ENCODE data around the gene ERCC4.
"Not testable (repeated sequence)": the region's sequence is repeated elsewhere in the genome, so short reads cannot be mapped to it uniquely, and the experiment has no call there.

ERCC4 gene

GRCh38 chr16:13919683-13920509 lies at the start of gene ERCC4:
TSS of gene ERCC4 (plus strand) at chr16:13920154. CDS start at chr16:13920166, 12 bp downstream.
- DNase-seq (ENCODE audit: low read depth), result peak; percentile 99

- no peak for DNase-seq (ENCODE audit: low read depth)
These were observed 46.0 kb upstream of the ERCC4 start for GRCh38 chr16:13873835-13874438.

- no peak for DNase-seq (ENCODE audit: low read depth)
These were observed 44.2 kb upstream of the ERCC4 start for GRCh38 chr16:13875614-13876284.

- DNase-seq (ENCODE audit: low read depth), result peak; percentile 15
These were observed 36.7 kb upstream of the ERCC4 start for GRCh38 chr16:13883276-13883675.

- peak; percentile 24 for DNase-seq (ENCODE audit: low read depth)
These were observed 36.1 kb upstream of the ERCC4 start for GRCh38 chr16:13883881-13884280.

- DNase-seq (ENCODE audit: low read depth), result no peak
These were observed 34.3 kb upstream of the ERCC4 start for GRCh38 chr16:13885700-13886099.

- no peak for DNase-seq (ENCODE audit: low read depth)
These were observed 33.3 kb upstream of the ERCC4 start for GRCh38 chr16:13886608-13887007.

GRCh38 chr16:13889323-13889722 lies 30.6 kb upstream of the ERCC4 start:
- not testable (repeated sequence) for DNase-seq (ENCODE audit: low read depth)

- no peak for DNase-seq (ENCODE audit: low read depth)
These were observed 27.7 kb upstream of the ERCC4 start for GRCh38 chr16:13892301-13892700.

- no peak for DNase-seq (ENCODE audit: low read depth)
These were observed 24.4 kb upstream of the ERCC4 start for GRCh38 chr16:13895516-13895915.

GRCh38 chr16:13896543-13897182 lies 23.3 kb upstream of the ERCC4 start:
- DNase-seq (ENCODE audit: low read depth), result no peak

- no peak for DNase-seq (ENCODE audit: low read depth)
These were observed 22.1 kb upstream of the ERCC4 start for GRCh38 chr16:13897806-13898205.

GRCh38 chr16:13898233-13898632 lies 21.7 kb upstream of the ERCC4 start:
- DNase-seq (ENCODE audit: low read depth), result no peak

- no peak for DNase-seq (ENCODE audit: low read depth)
These were observed 17.9 kb upstream of the ERCC4 start for GRCh38 chr16:13902052-13902451.

GRCh38 chr16:13902677-13903076 lies 17.3 kb upstream of the ERCC4 start:
- no peak for DNase-seq (ENCODE audit: low read depth)

- no peak for DNase-seq (ENCODE audit: low read depth)
These were observed 15.7 kb upstream of the ERCC4 start for GRCh38 chr16:13904179-13904691.

GRCh38 chr16:13904822-13905221 lies 15.1 kb upstream of the ERCC4 start:
- not testable (repeated sequence) for DNase-seq (ENCODE audit: low read depth)

- DNase-seq (ENCODE audit: low read depth), result no peak
These were observed 13.5 kb upstream of the ERCC4 start for GRCh38 chr16:13906168-13907089.

GRCh38 chr16:13907431-13907830 lies 12.5 kb upstream of the ERCC4 start:
- DNase-seq (ENCODE audit: low read depth), result no peak

GRCh38 chr16:13909069-13909468 lies 10.9 kb upstream of the ERCC4 start:
- no peak for DNase-seq (ENCODE audit: low read depth)

- peak; percentile 12 for DNase-seq (ENCODE audit: low read depth)
These were observed 10.1 kb upstream of the ERCC4 start for GRCh38 chr16:13909872-13910303.

All from GM04504 (cell line).